Astrocyte of the cerebellum (primary cell): ENCODE measurements around the gene NRIP2.
A peak's percentile ranks its signal among the peaks of the same experiment; 100 is the strongest.

Experiments
- DNase-seq: peaks from one replicate; pipeline ENCODE4 v3.0.0-alpha.2; 2011; ENCODE audit warnings: low read depth
- H3K4me3 ChIP-seq: 2 replicates; pipeline ENCODE4 v1.5.1; 2011; ENCODE audit warnings: mild to moderate bottlenecking, low read depth, low read length, moderate library complexity
- CTCF ChIP-seq: IDR thresholded peaks from 2 replicates; pipeline ENCODE4 v1.5.1; 2012; ENCODE audit warnings: low read length, low read depth, moderate library complexity, mild to moderate bottlenecking; ENCODE audit errors: missing control alignments
- in situ Hi-C: cut with HindIII; loops from 2 replicates; pipeline ENCODE4 v1.10.0; 2017; ENCODE audit warnings: low sequenced_read_pairs

Gene NRIP2

GRCh38 chr12:2857021-2857431, 22.2 kb upstream of the NRIP2 start, which contains the start of gene TEX52:
Gene TEX52, minus strand, starts transcription at chr12:2857039. Its CDS starts 13 bp downstream, at chr12:2857026.
- in situ Hi-C loops, result no loop called here
- TF ChIP-seq CTCF, result no peak
- DNase-seq, result no peak
- H3K4me3 ChIP-seq, result no peak within 1 kb of the TSS

- no peak for TF ChIP-seq CTCF
- no peak overlapping the region for H3K4me3 ChIP-seq
- in situ Hi-C loops, result no loop called here
- no peak for DNase-seq
Measured at GRCh38 chr12:2856051-2856450, 21.2 kb upstream of the NRIP2 start.

- H3K4me3 ChIP-seq, result no peak overlapping the region
- DNase-seq, result no peak
- in situ Hi-C loops, result no loop called here
- no peak for TF ChIP-seq CTCF
Measured at GRCh38 chr12:2855546-2855945, 20.7 kb upstream of the NRIP2 start.

GRCh38 chr12:2854669-2855453, 20.0 kb upstream of the NRIP2 start:
- H3K4me3 ChIP-seq, result no peak overlapping the region
- no peak for TF ChIP-seq CTCF
- no peak for DNase-seq
- in situ Hi-C loops, result no loop called here

GRCh38 chr12:2853626-2854025, 18.8 kb upstream of the NRIP2 start:
- peak; percentile 62 for DNase-seq
- in situ Hi-C loops, result no loop called here
- H3K4me3 ChIP-seq, result no peak overlapping the region
- TF ChIP-seq CTCF, result peak; percentile 96

GRCh38 chr12:2851931-2852330, 17.1 kb upstream of the NRIP2 start:
- H3K4me3 ChIP-seq, result no peak overlapping the region
- DNase-seq, result no peak
- in situ Hi-C loops, result no loop called here
- TF ChIP-seq CTCF, result no peak

- H3K4me3 ChIP-seq, result no peak overlapping the region
- DNase-seq, result no peak
- TF ChIP-seq CTCF, result no peak
- in situ Hi-C loops, result no loop called here
Measured at GRCh38 chr12:2845280-2845679, 10.4 kb upstream of the NRIP2 start.
